ENCODE data around the gene ASNSD1. TPM values are rescaled to one million over a fixed set of nuclear protein-coding genes. Genes with fewer than 3 reads are reported as not detected.
A peak's percentile ranks its signal among the peaks of the same experiment; 100 is the strongest.
"Not testable (repeated sequence)": the region's sequence is repeated elsewhere in the genome, so short reads cannot be mapped to it uniquely, and the experiment has no call there.

The ASNSD1 gene
- total RNA-seq, 1 donor from 2014 or later = 39.5 TPM

DNA sequence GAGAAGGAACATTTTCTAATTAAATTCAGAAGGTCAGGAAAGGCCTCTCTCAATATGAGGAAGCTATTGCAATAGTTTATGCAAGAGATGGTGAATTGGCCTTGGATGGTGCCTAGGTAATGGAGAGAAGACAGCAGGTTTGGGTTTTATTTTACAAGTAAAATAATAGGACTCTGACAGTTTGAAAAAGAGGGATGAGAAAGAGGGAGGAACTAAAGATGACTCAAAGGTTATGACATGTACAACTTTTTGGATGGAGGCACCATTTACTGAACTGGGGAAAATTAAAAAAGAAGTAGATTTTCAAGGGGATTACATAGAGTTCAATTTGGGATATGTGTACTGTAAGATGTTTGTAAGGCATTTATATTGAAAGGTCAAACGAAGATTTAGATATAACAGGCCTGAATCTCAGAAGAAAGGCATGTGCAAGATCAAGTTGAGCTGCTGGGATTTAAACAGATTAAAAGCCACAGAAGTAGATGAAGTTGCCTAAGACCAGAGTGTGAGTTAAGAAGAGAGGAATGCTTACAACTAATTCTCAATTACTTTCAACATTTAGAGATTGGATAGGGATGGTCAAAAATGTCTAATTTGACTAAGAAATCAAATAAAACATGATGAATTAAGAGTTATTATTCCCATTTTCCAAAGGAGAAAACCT, 12.3 kb upstream of the ASNSD1 start:
- no peak overlapping the region for H3K27ac Mint-ChIP-seq (ENCODE audit: unreplicated experiment)
- TF ChIP-seq, protein P1, sequence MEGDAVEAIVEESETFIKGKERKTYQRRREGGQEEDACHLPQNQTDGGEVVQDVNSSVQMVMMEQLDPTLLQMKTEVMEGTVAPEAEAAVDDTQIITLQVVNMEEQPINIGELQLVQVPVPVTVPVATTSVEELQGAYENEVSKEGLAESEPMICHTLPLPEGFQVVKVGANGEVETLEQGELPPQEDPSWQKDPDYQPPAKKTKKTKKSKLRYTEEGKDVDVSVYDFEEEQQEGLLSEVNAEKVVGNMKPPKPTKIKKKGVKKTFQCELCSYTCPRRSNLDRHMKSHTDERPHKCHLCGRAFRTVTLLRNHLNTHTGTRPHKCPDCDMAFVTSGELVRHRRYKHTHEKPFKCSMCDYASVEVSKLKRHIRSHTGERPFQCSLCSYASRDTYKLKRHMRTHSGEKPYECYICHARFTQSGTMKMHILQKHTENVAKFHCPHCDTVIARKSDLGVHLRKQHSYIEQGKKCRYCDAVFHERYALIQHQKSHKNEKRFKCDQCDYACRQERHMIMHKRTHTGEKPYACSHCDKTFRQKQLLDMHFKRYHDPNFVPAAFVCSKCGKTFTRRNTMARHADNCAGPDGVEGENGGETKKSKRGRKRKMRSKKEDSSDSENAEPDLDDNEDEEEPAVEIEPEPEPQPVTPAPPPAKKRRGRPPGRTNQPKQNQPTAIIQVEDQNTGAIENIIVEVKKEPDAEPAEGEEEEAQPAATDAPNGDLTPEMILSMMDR (IDR thresholded peaks at IDR 0.05) = no peak
- H3K36me3 Mint-ChIP-seq (ENCODE audit: low read depth) = no peaks in the 10 kb centered on the region
- no peaks in the 10 kb centered on the region for H3K27me3 Mint-ChIP-seq (ENCODE audit: low read depth)
- no peak for DNase-seq (ENCODE audit: low spot score)
- peaks cover 4% of the 10 kb centered on the region for H3K9me3 Mint-ChIP-seq (ENCODE audit: low read depth)
- no peaks in the 10 kb centered on the region for H3K4me1 Mint-ChIP-seq (ENCODE audit: low read depth)
- no peak overlapping the region for H3K4me3 Mint-ChIP-seq (ENCODE audit: unreplicated experiment)

DNA sequence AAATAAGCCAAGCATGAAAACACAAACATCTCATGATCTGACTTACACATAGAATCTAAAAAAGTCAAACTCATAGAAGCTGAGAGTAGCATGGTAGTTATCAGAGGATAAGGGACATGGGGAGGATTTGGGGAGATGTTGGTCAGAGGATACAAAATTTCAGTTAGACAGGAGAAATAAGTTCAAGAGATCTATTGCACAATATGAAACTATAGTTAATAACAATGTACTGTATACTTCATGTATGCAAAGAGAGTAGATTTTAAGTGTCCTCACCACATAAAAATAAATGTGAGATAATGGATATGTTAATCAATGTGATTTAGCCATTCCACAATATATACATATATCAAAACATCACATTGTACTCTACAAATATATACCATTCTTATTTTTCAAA, 10.0 kb upstream of the ASNSD1 start:
- no peak overlapping the region for H3K4me3 Mint-ChIP-seq (ENCODE audit: unreplicated experiment)
- H3K36me3 Mint-ChIP-seq (ENCODE audit: low read depth) = no peaks in the 10 kb centered on the region
- peaks cover 7% of the 10 kb centered on the region for H3K4me1 Mint-ChIP-seq (ENCODE audit: low read depth)
- no peak for DNase-seq (ENCODE audit: low spot score)
- no peak overlapping the region for H3K27ac Mint-ChIP-seq (ENCODE audit: unreplicated experiment)
- no peaks in the 10 kb centered on the region for H3K27me3 Mint-ChIP-seq (ENCODE audit: low read depth)
- H3K9me3 Mint-ChIP-seq (ENCODE audit: low read depth) = peaks cover 4% of the 10 kb centered on the region
- TF ChIP-seq, protein P1 (IDR thresholded peaks at IDR 0.05) = no peak

DNA sequence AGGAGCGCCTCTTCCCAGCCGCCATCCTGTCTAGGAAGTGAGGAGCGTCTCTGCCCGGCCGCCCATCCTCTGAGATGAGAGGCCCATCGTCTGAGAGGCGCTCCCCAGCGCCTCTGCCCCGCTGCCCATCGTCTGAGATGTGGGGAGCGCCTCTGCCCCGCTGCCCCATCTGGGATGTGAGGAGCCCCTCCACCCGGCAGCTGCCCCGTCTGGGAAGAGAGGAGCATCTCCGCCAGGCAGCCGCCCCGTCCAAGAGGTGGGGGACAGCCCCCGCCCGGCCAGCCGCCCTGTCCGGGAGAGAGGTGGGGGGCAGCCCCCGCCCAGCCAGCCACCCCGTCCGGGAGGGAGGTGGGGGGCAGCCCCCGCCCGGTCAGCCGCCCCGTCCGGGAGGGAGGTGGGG, 7.8 kb upstream of the ASNSD1 start:
- not testable (repeated sequence) for H3K9me3 Mint-ChIP-seq (ENCODE audit: low read depth); H3K4me3 Mint-ChIP-seq (ENCODE audit: unreplicated experiment); H3K36me3 Mint-ChIP-seq (ENCODE audit: low read depth); H3K27me3 Mint-ChIP-seq (ENCODE audit: low read depth); H3K4me1 Mint-ChIP-seq (ENCODE audit: low read depth); H3K27ac Mint-ChIP-seq (ENCODE audit: unreplicated experiment); DNase-seq (ENCODE audit: low spot score)

DNA sequence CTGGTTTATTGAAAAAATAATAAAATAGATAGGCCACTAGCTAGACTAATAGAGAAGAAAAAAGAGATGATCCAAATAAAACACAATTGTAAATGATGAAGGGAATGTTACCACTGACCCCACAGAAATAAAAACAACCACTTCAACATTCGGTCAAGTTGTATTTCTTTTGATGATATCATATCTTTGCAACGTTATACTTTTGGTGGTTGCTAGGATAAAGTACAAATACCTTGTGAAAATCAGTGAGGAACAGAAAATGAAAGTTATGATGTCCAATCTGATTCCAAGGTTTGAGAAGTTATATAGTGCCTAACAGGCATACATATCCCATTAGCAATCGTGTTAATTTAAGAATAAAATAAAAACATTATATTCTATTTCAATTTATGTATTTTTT, 6.6 kb upstream of the ASNSD1 start:
- peak overlapping the region; percentile 69 for H3K27ac Mint-ChIP-seq (ENCODE audit: unreplicated experiment)
- DNase-seq (ENCODE audit: low spot score) = no peak
- peaks cover 4% of the 10 kb centered on the region for H3K9me3 Mint-ChIP-seq (ENCODE audit: low read depth)

DNA sequence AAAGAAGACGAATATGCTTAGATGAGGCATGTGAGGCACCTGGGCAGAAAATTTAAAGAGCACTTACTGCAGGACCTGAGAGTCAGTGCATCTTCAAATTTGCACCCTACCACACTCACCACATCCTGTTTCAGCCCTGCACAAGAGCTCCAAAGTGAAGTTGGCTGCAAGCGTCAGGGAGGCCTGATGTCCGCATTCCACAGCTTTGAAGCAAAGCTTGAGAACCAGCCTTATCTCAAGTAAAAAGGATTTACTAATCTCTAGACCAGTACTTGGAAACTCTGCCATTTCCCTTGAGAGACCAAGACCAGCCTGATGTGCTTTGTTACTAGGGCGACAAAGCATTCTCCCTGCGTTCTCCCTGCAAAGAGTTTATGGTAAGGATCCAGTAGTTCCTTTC, 3.4 kb upstream of the ASNSD1 start:
- DNase-seq (ENCODE audit: low spot score) = no peak
- TF ChIP-seq, protein P1 (IDR thresholded peaks at IDR 0.05) = no peak
- no peaks in the 10 kb centered on the region for H3K27me3 Mint-ChIP-seq (ENCODE audit: low read depth)
- H3K4me3 Mint-ChIP-seq (ENCODE audit: unreplicated experiment) = no peak overlapping the region
- no peaks in the 10 kb centered on the region for H3K9me3 Mint-ChIP-seq (ENCODE audit: low read depth)
- no peaks in the 10 kb centered on the region for H3K36me3 Mint-ChIP-seq (ENCODE audit: low read depth)
- peaks cover 7% of the 10 kb centered on the region for H3K4me1 Mint-ChIP-seq (ENCODE audit: low read depth)
- H3K27ac Mint-ChIP-seq (ENCODE audit: unreplicated experiment) = no peak overlapping the region

More for the DNA sequence above, 6.6 kb upstream of the ASNSD1 start:
- Mint-ChIP-seq H3K27me3 (ENCODE audit: low read depth) (no peaks in the 10 kb centered on the region), H3K36me3 (ENCODE audit: low read depth) (no peaks in the 10 kb centered on the region), H3K4me1 (ENCODE audit: low read depth) (peaks cover 7% of the 10 kb centered on the region), H3K4me3 (ENCODE audit: unreplicated experiment) (no peak overlapping the region)
- TF ChIP-seq, protein P1 (IDR thresholded peaks at IDR 0.05) = no peak

Measured in chondrocyte (in vitro differentiated cells).